Keratinocyte (primary cell): ENCODE measurements around the gene OR2F1. TPM values are rescaled to one million over a fixed set of nuclear protein-coding genes. Genes with fewer than 3 reads are reported as not detected.

ENCODE experiments used
- DNase-seq: peaks from one replicate; pipeline ENCODE4 v3.0.0-alpha.2; 2011; ENCODE audit warnings: low read depth, missing footprints, low spot score
- FAIRE-seq: peaks from 2 replicates; lab custom pipeline; 2011; peaks lifted over from hg19 to GRCh38; lab: Jason Lieb, UNC
- H2AFZ ChIP-seq: 2 replicates; pipeline ENCODE4 v1.6.0; 2012; ENCODE audit warnings: low read length, control low read depth, inconsistent platforms; ENCODE audit not compliant: control insufficient read depth
- H3K27ac ChIP-seq: 2 replicates; pipeline ENCODE4 v1.5.1; 2011; ENCODE audit warnings: low read length; ENCODE audit not compliant: control insufficient read depth, insufficient read depth
- H3K27me3 ChIP-seq: 3 replicates; pipeline ENCODE4 v1.6.0; 2011; ENCODE audit warnings: low read length; ENCODE audit not compliant: control insufficient read depth, insufficient read depth; ENCODE audit errors: extremely low read depth
- H3K36me3 ChIP-seq, 2 experiments: 2 replicates in 1 of 2; 3 replicates in 1 of 2; pipeline ENCODE4 v1.5.1; 2011; ENCODE audit warnings: low read length in 2 of 2, mild to moderate bottlenecking in 1 of 2; ENCODE audit not compliant: control insufficient read depth in 2 of 2, insufficient read depth in 2 of 2; ENCODE audit errors: extremely low read depth in 1 of 2
- H3K4me1 ChIP-seq: 3 replicates; pipeline ENCODE4 v1.5.1; 2011; ENCODE audit warnings: low read length; ENCODE audit not compliant: control insufficient read depth, insufficient read depth; ENCODE audit errors: extremely low read depth
- H3K4me2 ChIP-seq: 3 replicates; pipeline ENCODE4 v1.6.0; 2011; ENCODE audit warnings: low read depth, low read length; ENCODE audit not compliant: control insufficient read depth, insufficient read depth; ENCODE audit errors: extremely low read depth
- H3K4me3 ChIP-seq, 3 experiments: fragments of 200-600 bp in 1 of 3; sonication (generic) in 1 of 3; 2 replicates in 2 of 3; 3 replicates in 1 of 3; pipeline ENCODE4 v1.5.1; 2011 to 2016; ENCODE audit warnings: low read length in 3 of 3, mild to moderate bottlenecking in 3 of 3, control low read depth in 2 of 3, inconsistent platforms in 1 of 3, low read depth in 1 of 3, mixed read lengths in 1 of 3, mixed run types in 1 of 3, moderate library complexity in 1 of 3; ENCODE audit not compliant: control insufficient read depth in 2 of 3, insufficient read depth in 2 of 3; ENCODE audit errors: extremely low read depth in 1 of 3
- H3K79me2 ChIP-seq: 2 replicates; pipeline ENCODE4 v1.6.0; 2012; ENCODE audit warnings: low read length; ENCODE audit not compliant: control insufficient read depth, insufficient read depth
- H3K9ac ChIP-seq: 3 replicates; pipeline ENCODE4 v1.6.0; 2011; ENCODE audit warnings: low read length; ENCODE audit not compliant: control insufficient read depth, insufficient read depth; ENCODE audit errors: extremely low read depth
- H3K9me1 ChIP-seq: 3 replicates; pipeline ENCODE4 v1.6.0; 2011; ENCODE audit warnings: low read length; ENCODE audit not compliant: control insufficient read depth, insufficient read depth; ENCODE audit errors: extremely low read depth
- H3K9me3 ChIP-seq: 2 replicates; pipeline ENCODE4 v1.5.1; 2012; ENCODE audit warnings: low read depth, low read length; ENCODE audit not compliant: control insufficient read depth
- H4K20me1 ChIP-seq: 3 replicates; pipeline ENCODE4 v1.6.0; 2011; ENCODE audit warnings: low read length; ENCODE audit not compliant: control insufficient read depth, insufficient read depth; ENCODE audit errors: extremely low read depth
- CTCF ChIP-seq, 3 experiments: IDR thresholded peaks in 1 of 3; conservative IDR thresholded peaks in 1 of 3; optimal IDR thresholded peaks in 1 of 3; 2 replicates in 2 of 3; 3 replicates in 1 of 3; pipeline versions ENCODE3 to v1.5.1; 2011; ENCODE audit warnings: low read length in 3 of 3, mild to moderate bottlenecking in 3 of 3, moderate library complexity in 2 of 3, control low read depth in 1 of 3, inconsistent platforms in 1 of 3; ENCODE audit not compliant: insufficient read depth in 2 of 3; ENCODE audit errors: extremely low read depth in 1 of 3
- EZH2 ChIP-seq: IDR thresholded peaks from one replicate; pipeline ENCODE4 v1.6.1; 2012; ENCODE audit warnings: inconsistent platforms, mild to moderate bottlenecking, low read length, moderate library complexity
- dilution Hi-C: fragments of 300-500 bp; cut with MboI; formaldehyde crosslinking; loops from one replicate; pipeline ENCODE4 v1.7.0; 2020; ENCODE audit warnings: low sequenced_read_pairs; ENCODE audit not compliant: extremely low pct_ligation_motif_present
- polyA plus RNA-seq, 5 experiments: library from polyadenylated mRNA; depleted of rRNA in 3 of 5; stranded (reverse) in 3 of 5; stranded (forward) in 1 of 5; unstranded in 1 of 5; fragments of >200 nt; gene quantifications; 1 replicate in 1 of 5; 2 replicates in 3 of 5; 3 replicates in 1 of 5; pipeline versions ENCODE4 v1.2.1 to v1.2.3, GENCODE V29; 2011 to 2012; ENCODE audit warnings: missing spikeins in 2 of 5, low read depth in 1 of 5, low replicate concordance in 1 of 5

Gene OR2F1
- polyA plus RNA-seq, 1 donor (not counting 4 experiments of a cell fraction or from before 2014, with no cell fraction given), result not detected

GRCh38 chr7:143973870-143974416, 19.3 kb downstream of the OR2F1 start:
- no peak overlapping the region for H3K4me3 ChIP-seq
- dilution Hi-C loops, result no loop called here
- FAIRE-seq (no peak), DNase-seq (no peak)
- no peaks in the 10 kb centered on the region for H4K20me1 ChIP-seq
- H2AFZ ChIP-seq, result no peak overlapping the region
- no peak overlapping the region for H3K27ac ChIP-seq
- H3K9me3 ChIP-seq, result no peaks in the 10 kb centered on the region
- H3K79me2 ChIP-seq, result no peaks in the 10 kb centered on the region
- no peaks in the 10 kb centered on the region for H3K36me3 ChIP-seq
- no peaks in the 10 kb centered on the region for H3K27me3 ChIP-seq
- H3K9ac ChIP-seq, result no peak overlapping the region
- H3K9me1 ChIP-seq, result no peaks in the 10 kb centered on the region
- TF ChIP-seq CTCF (optimal IDR thresholded peaks at IDR 0.05 in 1 of 3, IDR thresholded peaks at IDR 0.05 in 1 of 3, conservative IDR thresholded peaks at IDR 0.05 in 1 of 3; ENCODE audit: extremely low read depth in 1 of 3, insufficient read depth in 2 of 3, low read length in 3 of 3) (no peak), EZH2 (no peak)
- H3K4me1 ChIP-seq, result peaks cover under 1% of the 10 kb centered on the region
- H3K4me2 ChIP-seq, result no peak overlapping the region

- Histone ChIP-seq H3K4me2 (no peak overlapping the region), H2AFZ (no peak overlapping the region), H4K20me1 (no peaks in the 10 kb centered on the region), H3K9me3 (no peaks in the 10 kb centered on the region), H3K36me3 (no peaks in the 10 kb centered on the region), H3K9ac (no peak overlapping the region), H3K27me3 (no peaks in the 10 kb centered on the region), H3K4me1 (peaks cover 6% of the 10 kb centered on the region), H3K79me2 (no peaks in the 10 kb centered on the region), H3K4me3 (no peak overlapping the region), H3K27ac (no peak overlapping the region), H3K9me1 (no peaks in the 10 kb centered on the region)
- FAIRE-seq, result no peak
- TF ChIP-seq EZH2, result no peak
- TF ChIP-seq CTCF (optimal IDR thresholded peaks at IDR 0.05 in 1 of 3, IDR thresholded peaks at IDR 0.05 in 1 of 3, conservative IDR thresholded peaks at IDR 0.05 in 1 of 3; ENCODE audit: extremely low read depth in 1 of 3, insufficient read depth in 2 of 3, low read length in 3 of 3), result no peak
- dilution Hi-C loops, result no loop called here
- no peak for DNase-seq
Observed at GRCh38 chr7:143974459-143974858, 19.8 kb downstream of the OR2F1 start.
